ENCODE measurements around the gene BET1L.
A peak's percentile ranks its signal among the peaks of the same experiment; 100 is the strongest.
"Not testable (repeated sequence)": the region's sequence is repeated elsewhere in the genome, so short reads cannot be mapped to it uniquely, and the experiment has no call there.

BET1L gene

DNA sequence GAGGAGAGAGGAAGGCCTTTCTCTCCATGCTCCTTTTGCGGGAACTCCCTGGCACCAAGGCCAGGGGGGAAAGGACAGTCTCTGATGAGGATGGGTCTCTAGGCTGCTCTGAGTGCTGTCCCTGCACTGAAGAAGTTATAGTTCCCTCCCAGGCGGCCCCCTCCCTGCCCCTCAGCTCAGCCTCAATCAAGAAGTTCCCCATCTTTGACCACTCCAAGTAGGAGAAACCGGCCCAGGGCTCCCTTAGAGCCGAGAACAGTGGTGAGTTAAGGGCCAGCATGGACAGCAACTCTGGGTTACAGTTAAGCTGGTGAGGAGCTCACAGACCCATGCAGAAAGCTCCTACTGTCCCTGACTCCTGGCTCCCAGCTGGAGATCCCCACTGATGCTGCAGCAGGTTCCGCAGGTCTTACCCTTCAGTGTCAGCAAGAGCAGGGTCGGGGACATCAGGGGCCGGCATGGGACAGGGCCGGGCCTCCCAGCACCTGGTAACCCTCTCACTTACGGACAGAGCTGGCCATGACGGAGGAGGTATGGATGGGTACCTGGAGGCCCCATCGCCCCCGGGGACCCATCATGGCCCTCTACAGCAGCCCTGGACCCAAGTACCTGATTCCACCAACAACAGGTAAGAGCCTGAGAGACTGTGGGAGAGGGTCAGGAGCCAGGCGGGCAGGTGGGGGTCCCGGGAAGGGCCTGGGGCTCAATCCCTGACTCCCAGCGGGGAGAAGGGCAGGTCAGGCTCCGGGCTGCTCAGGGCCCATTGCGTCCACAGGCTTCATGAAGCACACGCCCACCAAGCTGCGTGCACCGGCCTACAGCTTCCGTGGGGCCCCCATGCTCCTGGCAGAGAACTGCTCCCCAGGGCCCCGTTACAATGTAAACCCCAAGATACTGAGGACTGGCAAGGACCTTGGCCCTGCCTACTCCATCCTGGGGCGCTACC, 10.1 kb downstream of the BET1L start:
- no peak overlapping the region for H4K12ac ChIP-seq (ENCODE audit: low read depth, low read length)
- H4K91ac ChIP-seq (ENCODE audit: low read depth, low read length): no peak overlapping the region
- H3K79me1 ChIP-seq (ENCODE audit: low read length): no peaks in the 10 kb centered on the region
- H3K4me2 ChIP-seq (ENCODE audit: low read length): no peak overlapping the region
- DNase-seq: peak in 1 of 2 donors; percentile 17
- H3K14ac ChIP-seq (ENCODE audit: low read length): no peak overlapping the region
- H3K9me3 ChIP-seq (ENCODE audit: insufficient read depth, low read depth, low read length): no peaks in the 10 kb centered on the region
- no peak overlapping the region for H3K4me3 ChIP-seq (ENCODE audit: low read depth, low read length)
- H3K4ac ChIP-seq (ENCODE audit: low read depth, low read length): no peak overlapping the region
- H2BK120ac ChIP-seq (ENCODE audit: insufficient read depth, low read length, poor library complexity): no peak overlapping the region
- no peak overlapping the region for H4K8ac ChIP-seq (ENCODE audit: low read depth, low read length)
- H2BK5ac ChIP-seq (ENCODE audit: low read depth, low read length, poor library complexity): no peak overlapping the region
- no peak overlapping the region for H3K18ac ChIP-seq (ENCODE audit: low read length)
- H3K27ac ChIP-seq (ENCODE audit: low read depth, low read length): no peak overlapping the region
- H2AK5ac ChIP-seq (ENCODE audit: low read length): no peak overlapping the region
- no peaks in the 10 kb centered on the region for H3K27me3 ChIP-seq (ENCODE audit: insufficient read depth, low read length)
- no peaks in the 10 kb centered on the region for H3K79me2 ChIP-seq (ENCODE audit: control insufficient read depth, insufficient read depth, low read length, poor library complexity)
- no peak overlapping the region for H2BK12ac ChIP-seq (ENCODE audit: low read length)
- H3K9ac ChIP-seq (ENCODE audit: low read length): no peak overlapping the region
- H2AFZ ChIP-seq (ENCODE audit: insufficient read depth, low read length, poor library complexity): no peak overlapping the region
- peaks cover 6 to 7% of the 10 kb centered on the region in 2 experiments for H3K36me3 ChIP-seq (ENCODE audit: control insufficient read depth in 1 of 2, insufficient read depth in 2 of 2, low read length in 2 of 2)
- H3K4me1 ChIP-seq (ENCODE audit: control insufficient read depth in 1 of 2, insufficient read depth in 2 of 2, low read length in 2 of 2): no peaks in the 10 kb centered on the region
- H3K23ac ChIP-seq (ENCODE audit: low read length): no peak overlapping the region
- no CpG with 5 or more reads among the region's 23 CpGs for WGBS (ENCODE audit: extremely low coverage, insufficient coverage, insufficient read length)

GRCh38 chr11:193481-193880, 13.7 kb downstream of the BET1L start:
- not testable (repeated sequence) for H3K4me3 ChIP-seq (ENCODE audit: low read depth, low read length); H3K79me1 ChIP-seq (ENCODE audit: low read length)

DNA sequence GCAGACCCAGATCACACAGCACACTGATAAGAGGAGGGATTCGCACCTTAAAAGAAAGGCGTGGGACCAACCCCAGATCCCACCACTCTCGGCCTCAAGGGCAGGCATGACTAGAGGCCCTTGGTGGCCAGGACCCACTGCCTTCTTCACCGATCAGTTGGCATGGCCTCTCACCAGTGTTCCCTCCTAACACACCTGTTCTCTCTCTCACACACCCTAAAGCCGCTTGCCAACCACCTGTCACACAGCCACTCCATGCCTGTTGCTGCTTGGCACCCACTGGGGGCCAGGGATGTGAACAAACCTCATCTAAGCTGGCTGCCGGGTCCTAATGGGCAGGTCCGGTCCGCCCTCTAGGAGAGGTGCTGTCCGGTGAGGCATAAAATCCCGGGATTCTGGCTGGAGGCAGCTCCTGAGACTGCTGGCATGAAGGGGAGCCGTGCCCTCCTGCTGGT, 14.5 kb downstream of the BET1L start, which contains the start of gene SCGB1C1:
TSS of gene SCGB1C1 (plus strand) at position 405 of the 455 bp plus-strand sequence. CDS start at position 427, 22 bp downstream.
- H3K36me3 ChIP-seq (ENCODE audit: control insufficient read depth in 1 of 2, insufficient read depth in 2 of 2, low read length in 2 of 2); H2AK5ac ChIP-seq (ENCODE audit: low read length); H3K14ac ChIP-seq (ENCODE audit: low read length); H3K27ac ChIP-seq (ENCODE audit: low read depth, low read length); H4K91ac ChIP-seq (ENCODE audit: low read depth, low read length); H2BK5ac ChIP-seq (ENCODE audit: low read depth, low read length, poor library complexity); H3K4ac ChIP-seq (ENCODE audit: low read depth, low read length); DNase-seq; H3K4me1 ChIP-seq (ENCODE audit: control insufficient read depth in 1 of 2, insufficient read depth in 2 of 2, low read length in 2 of 2); H3K23ac ChIP-seq (ENCODE audit: low read length); H3K18ac ChIP-seq (ENCODE audit: low read length); H3K4me2 ChIP-seq (ENCODE audit: low read length); H2BK12ac ChIP-seq (ENCODE audit: low read length); H3K9ac ChIP-seq (ENCODE audit: low read length); H3K9me3 ChIP-seq (ENCODE audit: insufficient read depth, low read depth, low read length); H4K12ac ChIP-seq (ENCODE audit: low read depth, low read length); H4K8ac ChIP-seq (ENCODE audit: low read depth, low read length); H3K4me3 ChIP-seq (ENCODE audit: low read depth, low read length); H3K79me1 ChIP-seq (ENCODE audit: low read length); H3K79me2 ChIP-seq (ENCODE audit: control insufficient read depth, insufficient read depth, low read length, poor library complexity); H2AFZ ChIP-seq (ENCODE audit: insufficient read depth, low read length, poor library complexity); H3K27me3 ChIP-seq (ENCODE audit: insufficient read depth, low read length); H2BK120ac ChIP-seq (ENCODE audit: insufficient read depth, low read length, poor library complexity): not testable (repeated sequence)
- WGBS (ENCODE audit: extremely low coverage, insufficient coverage, insufficient read length): no CpG with 5 or more reads among the region's 11 CpGs

More at GRCh38 chr11:193481-193880, 13.7 kb downstream of the BET1L start:
- not testable (repeated sequence) for DNase-seq; H3K36me3 ChIP-seq (ENCODE audit: control insufficient read depth in 1 of 2, insufficient read depth in 2 of 2, low read length in 2 of 2); H3K27me3 ChIP-seq (ENCODE audit: insufficient read depth, low read length); H4K91ac ChIP-seq (ENCODE audit: low read depth, low read length); H3K4me2 ChIP-seq (ENCODE audit: low read length); H2BK120ac ChIP-seq (ENCODE audit: insufficient read depth, low read length, poor library complexity); H2AK5ac ChIP-seq (ENCODE audit: low read length); H3K27ac ChIP-seq (ENCODE audit: low read depth, low read length); H3K9me3 ChIP-seq (ENCODE audit: insufficient read depth, low read depth, low read length); H4K8ac ChIP-seq (ENCODE audit: low read depth, low read length); H2BK12ac ChIP-seq (ENCODE audit: low read length); H4K12ac ChIP-seq (ENCODE audit: low read depth, low read length); H3K79me2 ChIP-seq (ENCODE audit: control insufficient read depth, insufficient read depth, low read length, poor library complexity); H3K18ac ChIP-seq (ENCODE audit: low read length); H3K4ac ChIP-seq (ENCODE audit: low read depth, low read length); H3K9ac ChIP-seq (ENCODE audit: low read length); H2AFZ ChIP-seq (ENCODE audit: insufficient read depth, low read length, poor library complexity); H2BK5ac ChIP-seq (ENCODE audit: low read depth, low read length, poor library complexity); H3K4me1 ChIP-seq (ENCODE audit: control insufficient read depth in 1 of 2, insufficient read depth in 2 of 2, low read length in 2 of 2); H3K14ac ChIP-seq (ENCODE audit: low read length); H3K23ac ChIP-seq (ENCODE audit: low read length)
- WGBS (ENCODE audit: extremely low coverage, insufficient coverage, insufficient read length): no CpG with 5 or more reads among the region's 5 CpGs

GRCh38 chr11:191490-192478, 15.4 kb downstream of the BET1L start:
- not testable (repeated sequence) for H2BK12ac ChIP-seq (ENCODE audit: low read length); H2BK120ac ChIP-seq (ENCODE audit: insufficient read depth, low read length, poor library complexity); H3K23ac ChIP-seq (ENCODE audit: low read length); H3K4me2 ChIP-seq (ENCODE audit: low read length); H3K36me3 ChIP-seq (ENCODE audit: control insufficient read depth in 1 of 2, insufficient read depth in 2 of 2, low read length in 2 of 2); H3K79me1 ChIP-seq (ENCODE audit: low read length); H3K4me3 ChIP-seq (ENCODE audit: low read depth, low read length); H4K8ac ChIP-seq (ENCODE audit: low read depth, low read length); DNase-seq; H3K4me1 ChIP-seq (ENCODE audit: control insufficient read depth in 1 of 2, insufficient read depth in 2 of 2, low read length in 2 of 2); H3K18ac ChIP-seq (ENCODE audit: low read length); H3K9ac ChIP-seq (ENCODE audit: low read length); H3K4ac ChIP-seq (ENCODE audit: low read depth, low read length); H3K79me2 ChIP-seq (ENCODE audit: control insufficient read depth, insufficient read depth, low read length, poor library complexity); H4K91ac ChIP-seq (ENCODE audit: low read depth, low read length); H3K9me3 ChIP-seq (ENCODE audit: insufficient read depth, low read depth, low read length); H3K27ac ChIP-seq (ENCODE audit: low read depth, low read length); H3K27me3 ChIP-seq (ENCODE audit: insufficient read depth, low read length); H2AFZ ChIP-seq (ENCODE audit: insufficient read depth, low read length, poor library complexity); H4K12ac ChIP-seq (ENCODE audit: low read depth, low read length); H2AK5ac ChIP-seq (ENCODE audit: low read length); H2BK5ac ChIP-seq (ENCODE audit: low read depth, low read length, poor library complexity); H3K14ac ChIP-seq (ENCODE audit: low read length)
- 100% methylated on average over 1 of the region's 8 CpGs for WGBS (ENCODE audit: extremely low coverage, insufficient coverage, insufficient read length)
